ENCODE results near the gene MYBPHL.
"Not testable (repeated sequence)": the region's sequence is repeated elsewhere in the genome, so short reads cannot be mapped to it uniquely, and the experiment has no call there.

The MYBPHL gene

DNA sequence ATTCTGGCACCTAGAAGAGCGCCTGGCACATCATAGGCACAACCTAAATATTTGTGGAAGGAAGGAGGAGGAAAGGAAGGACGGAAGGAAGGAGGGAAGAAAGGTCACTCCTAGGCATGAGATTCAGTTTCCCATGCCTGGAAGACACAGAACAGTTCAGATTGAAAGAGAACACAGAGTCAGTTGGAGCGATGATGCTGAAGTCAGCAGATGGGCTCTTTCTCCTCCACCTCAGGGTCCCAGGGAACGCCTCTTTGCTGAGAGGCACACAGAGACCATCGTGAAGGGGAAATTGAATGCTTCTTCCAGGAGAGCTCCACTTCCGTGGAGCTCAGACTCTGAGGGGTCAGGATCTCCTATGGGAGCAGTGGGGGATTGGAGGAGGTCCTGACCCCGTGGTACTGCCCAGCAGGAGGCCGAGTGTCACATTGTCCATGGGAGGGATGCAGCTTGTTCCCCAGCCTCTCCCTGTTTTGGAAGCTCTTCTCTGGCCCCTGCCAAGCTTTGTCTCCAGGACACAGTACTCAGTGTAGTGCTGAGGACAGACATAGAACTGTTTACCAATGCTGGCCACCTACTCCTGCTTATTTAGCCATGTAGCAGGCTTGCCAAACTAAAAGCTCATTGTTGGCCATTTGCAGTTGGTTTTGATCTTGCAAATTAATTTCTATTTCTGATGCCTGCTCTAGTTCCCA lies 2.4 kb downstream of the MYBPHL start:
- no peak for DNase-seq

DNA sequence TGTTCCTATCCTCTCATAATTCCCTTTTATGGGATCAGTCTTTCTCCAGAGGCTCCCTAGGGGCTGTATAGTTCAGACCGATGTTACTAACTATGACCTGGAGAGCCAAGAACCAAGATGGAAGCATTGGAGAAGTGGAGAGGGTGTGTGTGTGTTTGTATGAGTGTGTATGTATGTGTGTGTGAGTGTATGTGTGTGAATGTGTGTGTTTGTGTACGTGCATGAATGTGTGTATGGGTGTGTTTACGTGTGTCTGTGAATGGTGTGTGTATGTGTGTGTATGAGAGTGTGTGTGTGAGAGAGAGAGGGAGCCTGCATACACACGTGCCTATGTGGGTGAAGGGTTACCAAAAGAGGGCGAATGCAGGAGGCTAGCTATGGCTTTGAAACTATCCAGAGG lies 4.9 kb downstream of the MYBPHL start:
- DNase-seq, result no peak

DNA sequence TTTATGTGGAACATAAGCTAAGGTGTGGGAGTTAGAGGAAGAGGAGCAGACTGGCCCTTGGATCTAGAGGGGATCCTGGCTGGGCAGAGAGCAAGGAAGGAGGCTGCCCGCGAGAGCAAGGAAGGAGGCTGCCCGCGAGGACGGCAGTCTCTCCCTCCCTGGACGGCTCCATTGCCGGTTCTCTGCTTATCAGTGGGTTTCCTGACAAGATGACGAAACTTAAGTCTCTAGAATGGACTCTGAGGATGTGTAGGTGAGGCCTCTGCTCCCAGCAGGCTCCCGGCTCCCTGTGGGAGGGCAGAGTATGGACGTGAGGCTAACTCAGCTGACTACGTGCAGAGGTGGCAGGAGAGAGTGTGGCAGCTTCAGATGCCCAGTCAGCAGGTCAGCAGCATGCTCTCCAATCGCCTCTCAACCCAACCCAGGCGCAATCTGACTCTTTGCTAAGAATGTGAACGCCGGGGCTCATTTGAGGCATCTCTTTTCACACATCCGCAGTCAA lies 6.1 kb downstream of the MYBPHL start:
- no peak for DNase-seq

DNA sequence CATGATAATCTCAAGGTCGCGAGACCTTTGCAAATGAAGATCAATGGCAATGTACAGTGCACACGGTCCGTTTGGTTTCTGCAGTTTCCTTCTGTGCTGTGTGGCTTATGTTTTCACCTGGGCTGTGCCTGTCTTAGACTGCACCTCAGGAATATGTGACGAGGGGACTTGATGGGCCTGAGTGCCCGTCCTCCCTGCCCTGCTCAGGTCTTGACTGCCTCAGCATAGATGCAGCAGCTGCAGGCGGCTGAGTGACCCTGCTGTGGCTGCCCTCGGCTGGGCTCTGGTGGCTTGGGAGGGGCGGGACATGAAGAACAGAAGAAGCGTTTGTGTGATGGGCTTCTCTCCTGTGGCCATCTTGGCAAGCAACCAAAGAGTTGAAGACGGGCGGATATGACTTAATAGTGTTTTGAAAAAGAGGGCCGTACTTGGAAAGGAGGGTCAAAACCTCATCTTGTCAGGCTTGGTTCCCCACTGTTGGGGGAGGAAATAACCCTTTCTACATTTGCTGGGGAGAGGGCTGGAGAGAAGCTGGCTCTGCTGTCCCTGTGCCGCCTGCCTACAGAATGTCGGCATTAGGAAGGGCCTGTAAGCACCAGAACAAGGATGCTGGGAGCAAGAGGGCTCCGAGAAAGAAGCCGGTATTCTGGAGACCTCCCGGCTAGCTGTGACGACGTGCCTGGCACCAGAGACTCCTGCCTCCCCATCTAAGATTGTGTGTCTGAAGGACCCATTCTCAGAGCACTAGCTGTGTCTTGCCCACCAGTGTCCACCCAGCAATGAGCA lies 7.1 kb downstream of the MYBPHL start:
- DNase-seq, result no peak

DNA sequence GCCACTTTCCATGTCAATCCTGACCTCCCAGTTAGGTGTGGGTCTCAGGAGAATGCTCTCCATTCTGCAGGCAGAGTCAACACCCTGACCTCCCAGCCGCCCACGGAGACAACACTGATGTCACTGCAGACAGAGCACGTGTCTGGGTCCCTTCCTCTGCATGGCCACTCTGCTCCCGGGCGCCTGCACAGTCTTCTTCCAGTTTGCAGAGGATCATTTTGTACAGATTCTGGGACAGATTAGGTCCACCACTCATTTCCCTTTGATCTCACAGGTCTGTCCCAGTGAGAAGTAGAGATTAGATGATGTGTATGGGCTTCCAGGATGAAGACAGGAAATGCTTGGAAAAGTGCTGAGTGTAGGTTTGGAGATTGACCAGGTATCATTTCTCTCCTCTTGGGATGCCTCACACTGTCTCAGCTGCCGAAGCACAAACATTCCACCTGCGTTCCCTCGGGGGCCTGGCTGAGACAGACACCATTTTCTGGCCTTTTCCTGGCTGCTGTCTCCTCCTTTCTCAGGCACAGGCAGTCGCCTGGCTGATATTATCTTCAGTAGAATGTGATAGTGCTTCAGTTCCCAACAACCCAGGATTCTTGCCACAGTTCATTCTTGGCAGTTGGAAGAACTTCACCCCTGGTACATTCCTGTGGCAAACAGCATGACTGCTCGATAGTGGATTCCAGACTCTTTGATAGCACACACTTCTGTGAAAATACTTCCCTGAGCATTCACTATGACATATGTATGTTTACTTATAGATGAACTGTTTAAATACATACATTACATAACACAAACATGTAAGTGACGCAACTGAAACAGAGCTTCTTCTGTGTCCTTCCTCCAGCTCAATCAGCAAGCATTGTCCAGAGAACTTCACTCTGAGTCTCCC lies 7.9 kb downstream of the MYBPHL start:
- no peak for DNase-seq

DNA sequence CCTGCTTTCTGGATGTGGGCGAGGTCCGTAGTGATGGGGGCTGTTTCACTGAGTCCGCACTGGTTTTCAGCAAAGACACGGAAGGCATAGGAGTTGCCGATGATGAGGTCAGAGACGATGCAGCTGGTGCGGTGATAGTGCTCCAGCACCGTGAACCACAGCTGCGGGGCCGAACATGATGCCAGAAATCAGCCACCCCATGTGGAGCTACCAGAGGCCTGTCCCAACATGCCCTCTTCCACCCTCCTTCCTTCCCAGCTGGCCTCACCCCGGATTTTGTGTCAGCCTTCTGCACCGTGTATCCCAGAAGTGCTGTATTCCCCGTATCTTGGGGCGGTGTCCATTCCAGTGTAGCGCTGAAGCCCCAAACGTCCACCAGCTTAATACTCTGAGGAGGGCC lies 10.0 kb downstream of the MYBPHL start:
- no peak for DNase-seq

DNA sequence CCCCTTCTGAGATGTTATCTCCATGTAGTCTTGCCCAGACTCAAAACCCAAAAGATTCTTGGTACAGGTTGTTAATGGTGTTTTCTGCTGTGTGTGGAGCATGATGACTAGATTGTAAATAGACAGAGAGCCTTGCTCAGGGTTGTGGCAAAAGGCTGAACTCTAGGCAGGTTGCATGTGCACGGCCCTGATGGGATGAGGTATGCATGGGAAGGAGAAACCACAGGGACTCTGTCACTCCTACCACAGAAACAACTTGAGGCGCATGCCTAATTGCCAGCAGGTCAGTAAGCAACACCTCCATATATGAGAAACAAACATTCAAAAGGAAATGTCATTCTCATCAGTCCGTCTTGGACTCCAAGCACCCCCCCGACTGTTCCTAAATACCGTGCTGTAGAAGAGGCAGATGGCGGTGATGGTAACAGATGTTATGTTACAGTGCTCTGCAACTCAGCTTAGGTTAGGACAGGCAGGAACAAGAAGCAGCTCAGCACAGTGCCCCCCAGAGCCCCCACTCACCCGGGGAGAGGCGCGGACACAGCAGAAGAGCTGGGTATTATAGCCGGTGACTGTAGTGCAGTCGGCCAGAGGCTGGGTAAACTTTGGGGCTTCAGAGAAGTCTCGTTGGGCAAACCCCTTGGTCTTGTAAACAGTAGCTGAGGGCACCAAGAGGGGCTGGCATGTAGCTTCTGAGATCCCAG lies 10.9 kb downstream of the MYBPHL start:
- DNase-seq, result no peak

DNA sequence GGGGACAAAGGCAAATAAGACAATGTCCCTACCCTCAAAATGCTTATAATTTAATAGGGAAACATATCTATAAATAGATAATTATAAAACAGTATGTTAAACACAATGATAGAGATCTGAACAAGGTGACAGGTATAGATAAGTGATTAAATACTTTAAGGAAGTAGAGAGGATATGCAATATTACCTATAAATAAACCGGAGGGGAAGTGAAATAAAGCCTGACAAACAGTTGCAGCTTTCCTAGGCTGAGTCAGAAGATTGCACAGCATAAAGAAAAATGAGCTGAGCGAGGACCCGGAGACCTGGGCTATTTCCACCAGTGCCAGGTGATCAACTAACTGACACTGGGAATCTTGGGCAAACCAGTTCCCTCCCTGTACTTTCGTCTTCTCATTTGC lies 12.3 kb downstream of the MYBPHL start:
- no peak for DNase-seq

DNA sequence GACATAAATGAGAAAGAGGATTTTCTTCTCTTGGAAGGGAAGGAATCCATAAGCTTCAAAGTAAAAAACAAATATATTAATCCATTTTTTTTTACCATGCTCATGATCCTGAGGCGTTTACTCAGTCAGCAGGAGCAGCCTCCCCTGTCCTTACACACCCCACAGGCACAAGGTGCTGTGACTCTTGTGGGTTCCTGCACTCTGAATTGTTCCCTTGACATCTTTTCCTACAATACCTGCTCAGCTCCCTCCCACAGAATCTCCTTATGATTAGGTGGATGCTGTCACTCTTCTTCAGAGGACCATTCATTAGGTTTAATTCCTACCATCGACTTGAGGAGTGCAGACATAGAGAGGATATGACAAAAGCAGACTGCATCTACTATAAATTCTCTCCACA lies 13.8 kb downstream of the MYBPHL start:
- DNase-seq, result no peak

DNA sequence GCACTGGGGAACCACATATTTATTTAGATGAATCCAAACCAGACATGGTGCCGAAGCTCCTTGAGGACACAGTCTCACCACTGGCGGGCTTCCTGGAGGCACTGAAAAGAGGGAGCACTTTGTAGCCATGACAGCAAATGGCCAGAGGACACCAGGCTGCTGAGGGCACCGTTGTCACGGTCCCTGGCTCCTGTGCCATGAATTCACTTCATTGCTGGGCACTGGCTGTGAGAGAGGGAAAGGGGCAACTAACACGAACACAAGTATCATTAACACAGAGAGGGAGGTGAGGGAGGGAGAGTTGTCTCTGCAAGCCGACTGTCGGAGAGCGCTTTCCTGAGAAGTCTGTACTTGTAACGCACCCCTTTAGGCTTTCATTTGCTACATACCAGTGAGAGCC lies 14.4 kb downstream of the MYBPHL start:
- no peak for DNase-seq

DNA sequence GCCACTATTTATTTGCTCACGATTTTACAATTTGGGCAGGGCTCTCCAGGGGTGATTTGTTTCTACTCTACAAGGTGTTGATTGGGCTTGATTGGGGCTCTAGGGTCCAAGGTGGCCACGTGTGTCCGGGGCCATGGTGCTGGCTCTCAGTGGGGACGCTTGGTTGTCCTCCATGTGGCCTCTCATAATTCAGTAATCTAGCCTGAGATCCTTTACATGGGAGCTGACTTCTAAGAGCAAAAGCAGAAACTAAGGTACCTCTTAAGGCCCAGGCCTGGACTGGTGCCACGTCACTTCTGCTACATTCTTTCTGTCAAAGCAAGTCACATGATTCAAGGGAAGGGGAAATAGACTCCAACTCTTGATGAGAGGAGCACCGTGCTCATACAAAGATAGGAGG lies 15.8 kb downstream of the MYBPHL start:
- no peak for DNase-seq

DNA sequence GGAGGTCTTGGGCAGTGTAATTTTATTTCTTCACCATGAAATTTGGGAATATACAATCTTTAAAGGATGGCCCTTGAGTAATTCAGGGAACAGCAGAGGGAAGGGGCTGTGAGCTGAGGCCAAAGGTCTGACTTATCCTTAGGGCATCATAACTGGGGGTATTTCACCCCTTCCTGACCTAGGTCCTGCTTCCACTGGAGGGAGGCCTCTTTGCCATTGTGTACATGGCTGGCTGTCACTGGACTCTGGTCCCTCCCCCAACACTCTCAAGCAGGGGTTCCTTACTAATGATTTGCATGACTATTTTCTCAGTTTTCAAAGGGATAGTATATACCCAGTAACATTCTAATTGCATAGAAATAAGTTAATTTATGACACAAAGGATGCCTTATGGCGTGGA lies 16.7 kb downstream of the MYBPHL start:
- DNase-seq, result no peak

DNA sequence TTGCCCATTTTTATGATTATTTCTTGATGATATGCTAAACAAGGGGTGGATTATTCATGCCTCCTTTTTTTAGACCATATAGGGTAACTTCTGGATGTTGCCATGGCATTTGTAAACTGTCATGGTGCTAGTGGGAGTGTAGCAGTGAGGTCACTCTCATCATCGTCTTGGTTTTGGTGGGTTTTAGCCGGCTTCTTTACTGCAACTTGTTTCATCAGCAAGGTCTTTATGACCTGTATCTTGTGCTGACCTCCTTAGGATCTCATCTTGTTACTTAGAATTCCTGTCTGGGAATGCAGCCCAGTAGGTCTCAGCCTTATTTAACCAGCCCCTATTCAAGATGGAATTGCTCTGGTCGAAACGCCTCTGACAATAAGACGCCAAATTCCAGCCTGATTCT lies 20.0 kb downstream of the MYBPHL start:
- not testable (repeated sequence) for DNase-seq

DNA sequence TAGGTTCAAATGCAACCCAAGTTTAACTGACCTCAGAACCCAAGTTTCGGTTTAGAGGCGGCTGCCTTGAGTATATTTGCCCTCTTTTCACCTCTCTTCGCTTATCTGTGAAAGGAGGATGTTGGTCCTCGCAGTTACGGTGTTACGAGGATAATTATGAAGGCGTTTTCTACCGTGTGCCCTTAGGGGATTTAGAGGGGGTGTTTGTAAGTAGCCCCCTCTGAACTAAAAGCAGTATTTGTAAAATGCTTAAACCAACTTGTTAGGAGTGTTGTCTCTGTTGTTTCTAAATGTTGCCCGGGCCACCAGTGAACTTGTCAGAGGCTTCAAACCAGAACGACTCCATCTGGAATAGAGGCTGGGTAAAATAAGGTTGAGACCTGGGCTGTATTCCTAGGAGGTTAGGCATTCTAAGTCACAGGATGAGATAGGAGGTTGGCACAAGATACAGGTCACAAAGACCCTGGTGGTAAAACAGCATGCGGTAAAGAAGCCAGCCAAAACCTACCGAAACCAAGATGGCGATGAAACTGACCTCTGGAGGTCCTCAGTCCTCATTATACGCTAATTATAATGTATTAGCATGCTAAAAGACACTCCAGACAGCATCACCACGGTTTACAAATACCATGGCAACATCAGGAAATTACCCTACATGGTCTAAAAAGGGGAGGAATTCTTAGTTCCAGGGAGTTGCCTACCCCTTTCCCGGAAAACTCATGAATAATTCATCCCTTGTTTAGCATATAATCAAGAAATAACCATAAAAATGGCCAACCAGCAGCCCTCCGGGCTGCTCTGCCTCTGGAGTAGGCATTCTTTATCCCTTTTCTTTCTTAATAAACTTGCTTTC lies 22.8 kb downstream of the MYBPHL start:
- no peak for DNase-seq

DNA sequence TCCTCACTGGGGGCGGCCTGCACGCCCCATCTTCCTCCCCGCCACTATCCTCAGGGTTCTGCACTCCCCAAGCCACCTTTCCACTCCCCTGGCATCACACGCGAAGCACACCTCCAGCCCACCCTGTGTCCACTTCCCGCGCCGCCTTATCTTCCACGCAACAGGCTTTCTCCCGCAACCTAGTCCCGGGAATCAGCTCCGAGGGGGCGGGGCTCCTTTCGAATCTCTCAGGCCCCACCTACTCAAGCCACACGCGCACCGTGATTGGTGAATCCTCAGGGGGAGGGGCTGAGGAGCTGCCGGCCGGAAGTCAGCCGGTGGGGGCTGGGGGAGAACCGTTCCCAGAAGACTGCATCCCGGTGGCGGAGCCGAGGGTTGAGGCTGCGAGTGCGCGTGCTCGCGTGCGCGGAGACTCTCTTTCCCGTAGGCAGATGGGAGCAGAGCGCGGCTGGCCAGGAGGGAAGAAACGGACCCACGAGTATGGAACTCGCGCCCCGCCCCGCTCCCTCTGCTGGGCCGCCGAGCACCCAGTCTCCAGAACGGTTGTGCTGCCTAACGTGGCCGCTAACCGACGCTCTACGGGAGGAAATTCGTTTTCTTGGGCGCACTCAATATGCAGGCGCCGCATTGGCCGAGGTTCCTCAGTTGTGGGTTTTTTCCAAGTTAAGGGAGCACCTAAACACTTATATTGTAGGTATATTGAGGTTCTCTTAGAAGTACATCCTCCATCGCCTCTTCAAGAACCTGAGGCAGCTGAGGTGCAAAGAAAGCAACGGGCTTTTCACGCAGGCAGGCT lies 23.7 kb downstream of the MYBPHL start, which contains the start of gene PSRC1:
PSRC1 (minus strand) TSS at position 194 of the 796 bp plus-strand sequence.
- peak; percentile 61 for DNase-seq

DNA sequence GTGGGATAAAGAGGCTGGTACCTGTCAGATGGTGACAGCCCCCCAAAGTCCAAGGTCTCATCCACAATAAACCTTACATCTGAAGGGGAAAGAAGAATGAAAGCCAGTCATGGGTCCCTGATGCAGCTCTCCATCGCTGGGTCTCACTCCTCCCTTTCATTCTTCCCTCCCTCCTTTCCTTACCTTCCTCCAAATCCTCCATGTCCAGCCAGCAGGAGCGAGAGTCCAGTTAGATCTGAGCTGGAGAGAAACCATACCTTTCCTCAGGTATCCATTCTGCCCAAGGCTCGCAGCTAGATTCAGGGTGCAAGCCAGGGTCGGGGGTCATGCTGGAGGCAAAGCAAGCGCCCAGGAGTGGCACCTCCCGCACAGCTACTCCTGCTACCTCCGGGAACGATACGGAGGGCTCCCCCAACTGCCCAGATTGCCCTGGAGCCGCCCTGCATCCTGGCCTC lies 24.3 kb downstream of the MYBPHL start:
- DNase-seq, result no peak

DNA sequence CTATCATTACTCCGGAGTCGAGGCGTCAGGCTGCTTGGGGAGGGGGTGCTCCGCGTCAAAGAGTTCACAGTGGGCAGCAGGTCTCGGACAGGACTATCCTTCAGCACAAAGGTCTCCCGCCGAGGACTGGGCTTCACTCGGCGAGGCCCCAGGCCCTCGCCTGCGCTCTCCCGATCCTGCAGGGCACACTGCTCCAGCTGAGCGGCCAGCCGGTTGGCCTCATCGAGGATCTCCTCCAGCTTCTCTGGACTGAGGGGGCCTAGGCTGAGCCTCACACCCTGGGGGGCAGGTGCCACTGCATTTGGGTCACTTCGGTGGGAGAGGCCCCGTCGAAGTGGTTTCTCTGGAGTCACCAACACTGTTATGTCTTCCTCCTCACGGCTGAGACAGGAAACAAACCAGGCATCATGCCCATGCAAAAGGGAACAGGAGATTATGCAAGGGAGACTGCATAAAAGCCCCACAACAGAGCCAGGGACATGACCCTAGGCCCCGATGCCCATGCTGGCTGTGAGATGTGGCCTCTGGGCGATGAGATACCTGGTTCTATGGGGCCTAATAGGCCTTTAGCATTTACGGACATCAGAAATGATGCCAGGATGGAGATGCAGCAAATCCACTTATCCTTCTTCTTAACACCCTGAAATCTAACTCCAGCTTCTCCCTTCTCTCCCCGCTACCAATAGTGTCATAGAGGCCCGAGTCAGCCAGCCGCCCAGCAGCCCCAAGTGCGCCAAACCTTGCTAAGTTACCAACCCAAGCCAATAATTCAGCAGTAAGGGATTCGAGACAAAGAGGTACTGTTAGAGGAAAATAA lies 24.9 kb downstream of the MYBPHL start:
- no peak for DNase-seq

DNA sequence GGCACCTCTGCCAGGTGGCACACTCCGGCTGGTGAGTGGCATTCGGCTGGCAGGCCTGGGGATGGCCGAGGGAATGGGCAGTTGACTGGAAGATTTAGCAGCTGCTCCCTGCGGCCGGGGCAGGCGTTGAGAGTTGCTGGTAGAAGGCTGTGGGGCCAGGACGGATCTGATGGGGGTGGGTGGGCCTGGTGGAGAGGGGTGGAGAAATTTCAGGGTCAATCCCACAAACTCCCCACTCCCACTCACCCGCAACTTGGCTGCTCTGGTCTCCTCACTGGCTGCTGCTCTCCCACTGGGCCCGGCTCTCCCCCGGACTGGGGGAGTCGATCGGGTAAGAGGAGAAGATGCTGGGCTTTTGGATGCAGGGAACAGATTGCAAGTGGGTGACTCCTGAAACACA lies 25.9 kb downstream of the MYBPHL start:
- no peak for DNase-seq

DNA sequence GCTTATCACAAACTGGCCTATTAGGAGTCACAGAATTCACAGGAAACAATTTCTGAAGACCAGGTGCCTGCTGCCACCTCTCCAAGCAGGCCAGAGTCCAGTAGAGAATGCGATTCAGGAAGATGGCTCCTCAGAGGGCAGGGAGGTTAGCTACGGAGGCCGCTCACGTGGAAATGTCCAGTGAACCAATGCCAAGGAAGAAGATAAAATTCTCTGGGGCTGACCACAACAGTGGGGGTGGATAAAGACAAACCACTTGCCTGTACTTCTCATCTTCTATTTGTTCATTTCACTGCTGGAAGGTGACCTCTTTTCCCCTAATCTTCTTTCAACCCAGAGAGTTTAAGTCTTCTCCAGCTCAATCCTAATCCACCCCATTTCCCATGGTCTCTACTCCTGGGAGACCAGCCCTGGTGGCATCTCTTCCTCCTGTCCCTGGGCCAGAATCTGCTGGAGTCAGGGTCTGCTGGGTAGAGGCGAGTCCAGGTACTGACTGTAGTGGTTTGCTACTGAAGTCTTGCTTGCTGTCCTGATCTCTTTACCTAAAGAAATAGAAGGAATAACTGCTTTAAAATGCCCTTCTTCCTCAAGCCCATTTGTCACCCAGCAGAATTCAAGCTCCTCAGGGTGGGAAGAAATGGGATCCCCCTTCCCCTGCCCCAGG lies 27.1 kb downstream of the MYBPHL start:
- no peak for DNase-seq
